Uterus (tissue), 2 donors: Measurements from ENCODE around the gene CTNND2.

Experiments
- POLR2A ChIP-seq, 2 donors: fragments of 450-650 bp; IDR thresholded peaks; one replicate each; pipeline ENCODE4 v1.6.1; 2016; ENCODE audit warnings: antibody characterized with exemption in 2 of 2, mild to moderate bottlenecking in 1 of 2, moderate library complexity in 1 of 2
- TF ChIP-seq, protein P1 (sequence below), 4 experiments: fragments of 200-600 bp in 2 of 4; fragments of 450-650 bp in 2 of 4; sonication (generic) in 2 of 4; IDR thresholded peaks; one replicate each; pipeline ENCODE4 v1.5.1; 2016 to 2019; ENCODE audit warnings: antibody characterized with exemption in 4 of 4, mild to moderate bottlenecking in 2 of 4, moderate library complexity in 1 of 4

- no peak for TF ChIP-seq POLR2A (IDR thresholded peaks at IDR 0.05)
- TF ChIP-seq, protein P1, sequence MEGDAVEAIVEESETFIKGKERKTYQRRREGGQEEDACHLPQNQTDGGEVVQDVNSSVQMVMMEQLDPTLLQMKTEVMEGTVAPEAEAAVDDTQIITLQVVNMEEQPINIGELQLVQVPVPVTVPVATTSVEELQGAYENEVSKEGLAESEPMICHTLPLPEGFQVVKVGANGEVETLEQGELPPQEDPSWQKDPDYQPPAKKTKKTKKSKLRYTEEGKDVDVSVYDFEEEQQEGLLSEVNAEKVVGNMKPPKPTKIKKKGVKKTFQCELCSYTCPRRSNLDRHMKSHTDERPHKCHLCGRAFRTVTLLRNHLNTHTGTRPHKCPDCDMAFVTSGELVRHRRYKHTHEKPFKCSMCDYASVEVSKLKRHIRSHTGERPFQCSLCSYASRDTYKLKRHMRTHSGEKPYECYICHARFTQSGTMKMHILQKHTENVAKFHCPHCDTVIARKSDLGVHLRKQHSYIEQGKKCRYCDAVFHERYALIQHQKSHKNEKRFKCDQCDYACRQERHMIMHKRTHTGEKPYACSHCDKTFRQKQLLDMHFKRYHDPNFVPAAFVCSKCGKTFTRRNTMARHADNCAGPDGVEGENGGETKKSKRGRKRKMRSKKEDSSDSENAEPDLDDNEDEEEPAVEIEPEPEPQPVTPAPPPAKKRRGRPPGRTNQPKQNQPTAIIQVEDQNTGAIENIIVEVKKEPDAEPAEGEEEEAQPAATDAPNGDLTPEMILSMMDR (IDR thresholded peaks at IDR 0.05): no peak
These were observed 794.1 kb downstream of the CTNND2 start for GRCh38 chr5:11110128-11110527.
